Pancreas (tissue), 10 donors: ENCODE data around the gene CPT1B. TPM values are rescaled to one million over a fixed set of nuclear protein-coding genes. Genes with fewer than 3 reads are reported as not detected.

Experiments
- ATAC-seq, 4 donors: fragments of 200-7000 bp; cut with Tn5 transposase; one replicate each; pipeline versions ENCODE4 v1.8.0 to v1.9.1; 2020; ENCODE audit warnings: mild to moderate bottlenecking in 4 of 4, moderate library complexity in 4 of 4
- DNase-seq, 6 donors: peaks; one replicate each; pipeline ENCODE4 v3.0.0-alpha.2; 2020
- FAIRE-seq: peaks from 2 replicates; lab custom pipeline; 2012; peaks lifted over from hg19 to GRCh38; lab: Jason Lieb, UNC
- H3K27ac ChIP-seq, 4 donors: fragments of 200-600 bp; sonication (generic); 1 replicate in 3 of 4; 2 replicates in 1 of 4; pipeline versions ENCODE4 v1.5.0 to v1.8.0; 2020
- H3K27me3 ChIP-seq, 4 donors: fragments of 200-600 bp; one replicate each; pipeline ENCODE4 v1.8.0; 2021
- H3K36me3 ChIP-seq, 3 donors: fragments of 200-600 bp; sonication (generic) in 1 of 3; one replicate each; pipeline versions ENCODE4 v1.5.0 to v1.8.0; 2020 to 2021
- H3K4me1 ChIP-seq, 3 donors: fragments of 200-600 bp; one replicate each; pipeline ENCODE4 v1.8.0; 2021
- H3K4me3 ChIP-seq, 4 donors: fragments of 200-600 bp; sonication (generic) in 2 of 4; one replicate each; pipeline versions ENCODE4 v1.5.0 to v1.8.0; 2020 to 2021
- H3K9me3 ChIP-seq, 4 donors: fragments of 200-600 bp; one replicate each; pipeline ENCODE4 v1.8.0; 2021
- WGBS, 2 donors: extraction: QIAGEN DNeasy Blood & Tissue Kit; methylation state at CpG; one replicate each; pipeline ENCODE4 v1.1.7; 2013; 5-methylcytosine and 5-hydroxymethylcytosine counted together
- intact Hi-C, 3 donors: fragments of 100-400 bp; cut with DNase I; formaldehyde crosslinking; loops; one replicate each; pipeline versions ENCODE4 v1.11.1 to v1.14.2; 2022
- polyA plus RNA-seq, 2 donors: library from polyadenylated mRNA; stranded (reverse); fragments of 200-250 nt; gene quantifications; one replicate each; pipeline ENCODE4 v1.2.3, GENCODE V29; 2013
- total RNA-seq, 6 donors: library from RNA; stranded (reverse); fragmentation: NEBNext Ultra II Directional in 4 of 6; extraction: Animal tissue kit (Norgen Biotek cat#: 25700) in 4 of 6; gene quantifications; one replicate each; pipeline versions ENCODE4 v1.2.1 to v1.2.4, GENCODE V29; 2021 to 2023
- TF ChIP-seq, protein P1 (sequence below), 4 donors: fragments of 200-600 bp; sonication (generic) in 3 of 4; IDR thresholded peaks; one replicate each; pipeline versions ENCODE4 v1.5.0 to v1.8.0; 2021; ENCODE audit warnings: antibody characterized with exemption in 4 of 4
- donor health status: healthy with polysubstance abuse.
- donor health status: DM: no; HTN: no; CAD: no; lungs with moderate emphysema.
- donor health status: DM: no; HTN: no; CAD: no.
- donor health status: control.
- donor health status: control.
- donor health status: Bipolar disorder and iron deficiency.
- donor health status: DM: yes; HTN: yes; CAD: no.
- donor health status: DM: no; HTN: no; CAD: no.
- donor health status: DM: no; HTN: no; CAD: no.
- donor health status: DM: yes; HTN: yes; CAD: no.

Gene CPT1B
- total and polyA plus RNA-seq, 8 donors = 7.2 to 87.0 (median 13.6) TPM

GRCh38 chr22:50569896-50570535, 8.2 kb downstream of the CPT1B start:
- Histone ChIP-seq H3K4me1 (peaks cover 0 to 14% (median 6%) of the 10 kb centered on the region in 3 donors), H3K27me3 (no peaks in the 10 kb centered on the region), H3K9me3 (no peaks in the 10 kb centered on the region), H3K27ac (no peak overlapping the region), H3K4me3 (no peak overlapping the region), H3K36me3 (peaks cover 0 to 16% (median 0%) of the 10 kb centered on the region in 3 donors)
- intact Hi-C loops = no loop called here
- FAIRE-seq (no peak), ATAC-seq (peak in 1 of 4 donors; percentile 12), DNase-seq (peak in 1 of 6 donors; percentile 57)
- WGBS, 2 donors = 83 to 88% methylated on average over 13 of the region's 13 CpGs
- TF ChIP-seq, protein P1, sequence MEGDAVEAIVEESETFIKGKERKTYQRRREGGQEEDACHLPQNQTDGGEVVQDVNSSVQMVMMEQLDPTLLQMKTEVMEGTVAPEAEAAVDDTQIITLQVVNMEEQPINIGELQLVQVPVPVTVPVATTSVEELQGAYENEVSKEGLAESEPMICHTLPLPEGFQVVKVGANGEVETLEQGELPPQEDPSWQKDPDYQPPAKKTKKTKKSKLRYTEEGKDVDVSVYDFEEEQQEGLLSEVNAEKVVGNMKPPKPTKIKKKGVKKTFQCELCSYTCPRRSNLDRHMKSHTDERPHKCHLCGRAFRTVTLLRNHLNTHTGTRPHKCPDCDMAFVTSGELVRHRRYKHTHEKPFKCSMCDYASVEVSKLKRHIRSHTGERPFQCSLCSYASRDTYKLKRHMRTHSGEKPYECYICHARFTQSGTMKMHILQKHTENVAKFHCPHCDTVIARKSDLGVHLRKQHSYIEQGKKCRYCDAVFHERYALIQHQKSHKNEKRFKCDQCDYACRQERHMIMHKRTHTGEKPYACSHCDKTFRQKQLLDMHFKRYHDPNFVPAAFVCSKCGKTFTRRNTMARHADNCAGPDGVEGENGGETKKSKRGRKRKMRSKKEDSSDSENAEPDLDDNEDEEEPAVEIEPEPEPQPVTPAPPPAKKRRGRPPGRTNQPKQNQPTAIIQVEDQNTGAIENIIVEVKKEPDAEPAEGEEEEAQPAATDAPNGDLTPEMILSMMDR (IDR thresholded peaks at IDR 0.05) = no peak

DNA sequence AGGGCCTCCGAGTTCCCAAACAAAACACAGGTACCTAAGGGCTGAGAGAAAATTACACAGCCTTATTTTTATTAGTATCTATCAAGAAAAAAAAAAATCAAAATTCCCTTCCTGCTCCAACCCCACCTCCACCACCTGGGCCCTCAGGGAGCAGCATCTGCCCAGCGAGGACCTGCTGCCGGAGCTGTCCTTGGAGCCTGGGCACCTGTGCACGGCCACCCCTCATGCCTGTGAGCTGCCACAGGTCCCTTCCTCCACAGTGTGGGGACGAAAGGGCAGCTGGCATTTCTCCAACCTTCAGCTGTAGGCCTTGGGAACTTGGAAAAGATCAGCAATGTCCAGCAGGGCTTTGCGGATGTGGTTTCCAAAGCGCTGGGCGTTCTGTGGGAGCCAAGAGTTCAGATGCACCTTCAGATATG, 9.2 kb downstream of the CPT1B start:
- TF ChIP-seq, protein P1 (IDR thresholded peaks at IDR 0.05) = no peak
- no peaks in the 10 kb centered on the region for H3K27me3 ChIP-seq
- ATAC-seq (peak; percentile 54 to 83 (median 72)), DNase-seq (peak; percentile 62 to 76 (median 68)), FAIRE-seq (no peak)
- H3K4me1 ChIP-seq = peaks cover 0 to 14% (median 6%) of the 10 kb centered on the region in 3 donors
- H3K27ac ChIP-seq = peak overlapping the region in 3 of 4 donors; percentile 2 to 39 (median 16)
- H3K9me3 ChIP-seq = no peaks in the 10 kb centered on the region
- peaks cover 0 to 16% (median 0%) of the 10 kb centered on the region in 3 donors for H3K36me3 ChIP-seq
- H3K4me3 ChIP-seq = no peak overlapping the region
- intact Hi-C loops = no loop called here
- 34 to 44% methylated on average over 8 of the region's 8 CpGs for WGBS, 2 donors

- Histone ChIP-seq H3K4me1 (peaks cover 0 to 16% (median 6%) of the 10 kb centered on the region in 3 donors), H3K4me3 (no peak overlapping the region), H3K9me3 (no peaks in the 10 kb centered on the region), H3K27ac (peak overlapping the region in 3 of 4 donors; percentile 2 to 39 (median 16)), H3K36me3 (peaks cover 0 to 16% (median 0%) of the 10 kb centered on the region in 3 donors), H3K27me3 (no peaks in the 10 kb centered on the region)
- FAIRE-seq (no peak), DNase-seq (peak in 3 of 6 donors; percentile 46 to 50 (median 50)), ATAC-seq (peak; percentile 51 to 80 (median 70))
- TF ChIP-seq, protein P1 (IDR thresholded peaks at IDR 0.05) = no peak
- intact Hi-C loops = no loop called here
- 68 to 69% methylated on average over 7 of the region's 7 CpGs for WGBS, 2 donors
Observed at GRCh38 chr22:50568626-50569025, 9.6 kb downstream of the CPT1B start.

DNA sequence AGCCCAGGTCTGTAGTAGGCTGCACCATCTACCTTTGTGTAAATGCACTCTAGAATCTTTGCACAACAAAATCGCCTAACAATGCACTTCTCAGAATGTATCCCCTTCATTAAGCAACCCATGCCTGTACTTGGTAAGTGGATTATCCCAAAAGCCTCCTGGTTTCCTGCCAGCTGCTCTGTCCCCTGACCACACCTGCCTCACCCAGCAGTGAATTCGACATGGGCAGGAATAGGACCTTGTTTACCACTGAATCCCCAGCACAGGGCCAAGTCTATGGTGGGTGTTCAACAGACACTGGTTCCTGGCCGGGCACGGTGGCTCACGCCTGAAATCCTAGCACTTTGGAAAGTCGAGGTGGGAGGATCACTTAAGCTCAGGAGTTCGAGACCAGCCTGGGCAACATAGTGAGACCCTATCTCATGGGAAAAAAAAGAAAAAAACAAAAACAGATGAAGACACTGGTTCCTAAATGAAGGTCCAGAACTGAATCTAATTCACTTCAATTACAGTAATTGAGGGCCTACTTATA, 10.4 kb downstream of the CPT1B start:
- 86 to 89% methylated on average over 7 of the region's 7 CpGs for WGBS, 2 donors
- TF ChIP-seq, protein P1 (IDR thresholded peaks at IDR 0.05) = no peak

More for the DNA sequence above, 10.4 kb downstream of the CPT1B start:
- DNase-seq = no peak
- peaks cover 0 to 16% (median 0%) of the 10 kb centered on the region in 3 donors for H3K36me3 ChIP-seq
- peaks cover 0 to 16% (median 6%) of the 10 kb centered on the region in 3 donors for H3K4me1 ChIP-seq
- H3K27ac ChIP-seq = no peak overlapping the region
- H3K27me3 ChIP-seq = no peaks in the 10 kb centered on the region
- FAIRE-seq = no peak
- intact Hi-C loops = no loop called here
- no peak for ATAC-seq
- no peaks in the 10 kb centered on the region for H3K9me3 ChIP-seq
- no peak overlapping the region for H3K4me3 ChIP-seq
